H1 (cell line): Measurements from ENCODE around the gene OR6K6. TPM values are rescaled to one million over a fixed set of nuclear protein-coding genes. Genes with fewer than 3 reads are reported as not detected.
A peak's percentile ranks its signal among the peaks of the same experiment; 100 is the strongest.

Source experiments
- CTCF ChIA-PET: fragments of 300-600 bp; sonication (Branson Sonifier 250); formaldehyde crosslinking; loops from one replicate; lab custom pipeline; 2021; ENCODE audit not compliant: partially characterized antibody; lab: Charles Lee
- POLR2A ChIA-PET: fragments of 300-600 bp; sonication (Branson Sonifier 250); formaldehyde crosslinking; loops from one replicate; lab custom pipeline; 2021; ENCODE audit warnings: inconsistent platforms; ENCODE audit not compliant: partially characterized antibody; lab: Charles Lee
- DNase-seq, 2 experiments: peaks; one replicate each; pipeline versions ENCODE4 v3.0.0 to v3.0.0-alpha.2; 2010 to 2022; ENCODE audit warnings: low spot score in 2 of 2, low read depth in 1 of 2, mixed read lengths in 1 of 2
- FAIRE-seq: peaks from 2 replicates; lab custom pipeline; 2011; peaks lifted over from hg19 to GRCh38; lab: Jason Lieb, UNC
- H2AFZ ChIP-seq: 2 replicates; pipeline ENCODE4 v1.8.1; 2012; ENCODE audit warnings: low read length, inconsistent platforms
- H2AK5ac ChIP-seq: 2 replicates; pipeline ENCODE4 v1.6.1; 2013; ENCODE audit warnings: low read depth, low read length
- H2BK120ac ChIP-seq: replicated peaks from 2 replicates; pipeline ENCODE3; 2013; ENCODE audit warnings: low read depth, low read length, inconsistent platforms
- H2BK12ac ChIP-seq: 2 replicates; pipeline ENCODE4 v1.6.1; 2013; ENCODE audit warnings: low read depth, low read length
- H2BK15ac ChIP-seq: 2 replicates; pipeline ENCODE4 v1.6.1; 2013; ENCODE audit warnings: low read length
- H2BK20ac ChIP-seq: 2 replicates; pipeline ENCODE4 v1.6.1; 2013; ENCODE audit warnings: low read length
- H2BK5ac ChIP-seq: 2 replicates; pipeline ENCODE4 v1.6.1; 2013; ENCODE audit warnings: low read depth, low read length
- H3K14ac ChIP-seq: 2 replicates; pipeline ENCODE4 v1.6.1; 2013; ENCODE audit warnings: inconsistent platforms; ENCODE audit not compliant: insufficient read length
- H3K18ac ChIP-seq: 2 replicates; pipeline ENCODE4 v1.6.1; 2013; ENCODE audit warnings: low read length; ENCODE audit errors: extremely low read depth
- H3K23ac ChIP-seq: 2 replicates; pipeline ENCODE4 v1.6.1; 2013; ENCODE audit warnings: inconsistent platforms; ENCODE audit not compliant: insufficient read length
- H3K23me2 ChIP-seq: 2 replicates; pipeline ENCODE4 v1.6.1; 2013; ENCODE audit warnings: low read depth, low read length
- H3K27ac ChIP-seq: 2 replicates; pipeline ENCODE4 v1.6.1; 2011; ENCODE audit warnings: low read depth, low read length, inconsistent platforms
- H3K27me3 ChIP-seq, 4 experiments: replicated peaks in 1 of 4; 1 replicate in 1 of 4; 2 replicates in 3 of 4; pipeline versions ENCODE4 v1.6.1 to v1.8.1; 2011 to 2013; ENCODE audit warnings: low read length in 3 of 4, mild to moderate bottlenecking in 3 of 4, inconsistent platforms in 2 of 4, mixed read lengths in 2 of 4, moderate library complexity in 1 of 4; ENCODE audit not compliant: control insufficient read depth in 3 of 4, insufficient read depth in 3 of 4; ENCODE audit errors: extremely low read depth in 1 of 4
- H3K36me3 ChIP-seq, 4 experiments: 2 replicates each; pipeline versions ENCODE4 v1.6.1 to v1.8.1; 2011 to 2013; ENCODE audit warnings: mild to moderate bottlenecking in 4 of 4, low read length in 3 of 4, moderate library complexity in 2 of 4, control low read depth in 1 of 4, inconsistent platforms in 1 of 4; ENCODE audit not compliant: insufficient read depth in 4 of 4, control insufficient read depth in 2 of 4
- H3K4ac ChIP-seq: replicated peaks from 2 replicates; pipeline ENCODE3; 2013; ENCODE audit warnings: low read length, low read depth, mixed read lengths, inconsistent platforms; ENCODE audit not compliant: insufficient read length
- H3K4me1 ChIP-seq, 4 experiments: replicated peaks in 1 of 4; 1 replicate in 1 of 4; 2 replicates in 3 of 4; pipeline versions ENCODE4 v1.6.1 to v1.8.1; 2011 to 2013; ENCODE audit warnings: low read length in 3 of 4, inconsistent platforms in 2 of 4, mixed read lengths in 1 of 4; ENCODE audit not compliant: insufficient read depth in 4 of 4, control insufficient read depth in 3 of 4
- H3K4me2 ChIP-seq, 2 experiments: 2 replicates each; pipeline versions ENCODE4 v1.6.1 to v1.8.1; 2011 to 2013; ENCODE audit warnings: low read depth in 2 of 2, low read length in 2 of 2, control low read depth in 1 of 2, inconsistent platforms in 1 of 2, mild to moderate bottlenecking in 1 of 2; ENCODE audit not compliant: insufficient read depth in 1 of 2
- H3K4me3 ChIP-seq, 4 experiments: fragments of 200-600, 300-600 bp in 1 of 4; sonication (generic), shearing (Covaris generic), sonication (Bioruptor Twin) in 1 of 4; 2 replicates each; pipeline versions ENCODE4 v1.5.1 to v1.8.1; 2011 to 2016; ENCODE audit warnings: low read length in 4 of 4, low read depth in 3 of 4, control low read depth in 2 of 4, inconsistent platforms in 2 of 4, mild to moderate bottlenecking in 2 of 4, mixed read lengths in 1 of 4, moderate library complexity in 1 of 4; ENCODE audit not compliant: insufficient read depth in 2 of 4; ENCODE audit errors: extremely low read depth in 1 of 4
- H3K56ac ChIP-seq: replicated peaks from 2 replicates; pipeline ENCODE3; 2013; ENCODE audit warnings: low read depth, mild to moderate bottlenecking, mixed read lengths, low read length, inconsistent platforms; ENCODE audit not compliant: insufficient read length
- H3K79me1 ChIP-seq: 2 replicates; pipeline ENCODE4 v1.6.1; 2013; ENCODE audit warnings: low read depth, low read length, control low read depth
- H3K79me2 ChIP-seq, 2 experiments: 2 replicates each; pipeline versions ENCODE4 v1.6.1 to v1.8.1; 2012 to 2013; ENCODE audit warnings: low read length in 2 of 2, mild to moderate bottlenecking in 2 of 2, inconsistent platforms in 1 of 2; ENCODE audit not compliant: insufficient read depth in 2 of 2, control insufficient read depth in 1 of 2
- H3K9ac ChIP-seq, 4 experiments: replicated peaks in 1 of 4; 1 replicate in 1 of 4; 2 replicates in 3 of 4; pipeline versions ENCODE4 v1.6.1 to v1.8.1; 2011 to 2013; ENCODE audit warnings: low read depth in 3 of 4, low read length in 3 of 4, control low read depth in 2 of 4, mild to moderate bottlenecking in 2 of 4, moderate library complexity in 2 of 4, inconsistent platforms in 1 of 4; ENCODE audit errors: extremely low read depth in 1 of 4
- H3K9me3 ChIP-seq, 2 experiments: 2 replicates each; pipeline versions ENCODE4 v1.6.1 to v1.8.1; 2012 to 2013; ENCODE audit warnings: mild to moderate bottlenecking in 2 of 2, moderate library complexity in 2 of 2, control low read depth in 1 of 2, inconsistent platforms in 1 of 2, low read depth in 1 of 2, low read length in 1 of 2, mixed read lengths in 1 of 2; ENCODE audit not compliant: insufficient read depth in 2 of 2
- H4K20me1 ChIP-seq, 2 experiments: replicated peaks in 1 of 2; 2 replicates each; pipeline versions ENCODE3 to v1.8.1; 2011 to 2013; ENCODE audit warnings: inconsistent platforms in 2 of 2, low read length in 2 of 2, mild to moderate bottlenecking in 1 of 2; ENCODE audit not compliant: insufficient read depth in 2 of 2, control insufficient read depth in 1 of 2
- H4K5ac ChIP-seq: 2 replicates; pipeline ENCODE4 v1.6.1; 2013; ENCODE audit warnings: low read length, low read depth, mixed read lengths, inconsistent platforms; ENCODE audit not compliant: insufficient read length
- H4K8ac ChIP-seq: 2 replicates; pipeline ENCODE4 v1.8.0; 2013; ENCODE audit warnings: mild to moderate bottlenecking, moderate library complexity, low read length, inconsistent platforms; ENCODE audit not compliant: insufficient read depth; ENCODE audit errors: extremely low read depth
- H4K91ac ChIP-seq: replicated peaks from 2 replicates; pipeline ENCODE3; 2013; ENCODE audit warnings: low read length, mixed read lengths, inconsistent platforms; ENCODE audit not compliant: insufficient read length
- ASH2L ChIP-seq: fragments of 200-600, 300-600 bp; sonication (generic); IDR thresholded peaks from one replicate; pipeline ENCODE4 v1.7.1; 2017; ENCODE audit warnings: low read length
- BRCA1 ChIP-seq: IDR thresholded peaks from 2 replicates; pipeline ENCODE4 v1.6.1; 2012; ENCODE audit warnings: low read depth, low read length, improper control_type of control experiment
- CBX5 ChIP-seq: fragments of 300-800, 300-1000 bp; sonication (generic); IDR thresholded peaks from 2 replicates; pipeline ENCODE4 v1.7.1; 2016; ENCODE audit warnings: antibody characterized with exemption, low read length, low read depth
- CREB1 ChIP-seq: IDR thresholded peaks from 2 replicates; pipeline ENCODE4 v1.6.1; 2012; ENCODE audit warnings: inconsistent platforms
- EGR1 ChIP-seq: IDR thresholded peaks from 2 replicates; pipeline ENCODE4 v1.6.1; 2011; ENCODE audit warnings: low read depth, low read length, borderline replicate concordance
- EP300 ChIP-seq, 2 experiments: IDR thresholded peaks; 1 replicate in 1 of 2; 2 replicates in 1 of 2; pipeline ENCODE4 v1.6.1; 2011 to 2012; ENCODE audit warnings: low read depth in 2 of 2, low read length in 2 of 2, mild to moderate bottlenecking in 2 of 2, borderline replicate concordance in 1 of 2, inconsistent platforms in 1 of 2, moderate library complexity in 1 of 2
- JUN ChIP-seq: IDR thresholded peaks from 2 replicates; pipeline ENCODE4 v1.6.1; 2011; ENCODE audit warnings: low read depth, mild to moderate bottlenecking, improper control_type of control experiment, low read length
- NRF1 ChIP-seq: IDR thresholded peaks from 2 replicates; pipeline ENCODE4 v1.6.1; 2011; ENCODE audit warnings: mild to moderate bottlenecking, low read depth, low read length, improper control_type of control experiment
- POLR2A ChIP-seq, 2 experiments: IDR thresholded peaks; 1 replicate in 1 of 2; 2 replicates in 1 of 2; pipeline ENCODE4 v1.6.1; 2011; ENCODE audit warnings: low read depth in 2 of 2, low read length in 2 of 2, mild to moderate bottlenecking in 2 of 2; ENCODE audit errors: control extremely low read depth in 1 of 2
- POLR2AphosphoS5 ChIP-seq: IDR thresholded peaks from 2 replicates; pipeline ENCODE4 v1.6.1; 2011; ENCODE audit warnings: low read depth, low read length
- RBBP5 ChIP-seq: IDR thresholded peaks from 2 replicates; pipeline ENCODE4 v1.7.1; 2012; ENCODE audit warnings: low read depth, mild to moderate bottlenecking, inconsistent platforms, low read length, moderate library complexity, borderline replicate concordance
- RFX5 ChIP-seq: IDR thresholded peaks from 2 replicates; pipeline ENCODE4 v1.6.1; 2011; ENCODE audit warnings: low read depth, low read length, improper control_type of control experiment, borderline replicate concordance
- SUZ12 ChIP-seq: fragments of 200-600 bp; sonication (generic); IDR thresholded peaks from 2 replicates; pipeline ENCODE4 v1.6.1; 2012; ENCODE audit warnings: mild to moderate bottlenecking, inconsistent platforms, low read length, moderate library complexity, mixed read lengths
- TEAD4 ChIP-seq: IDR thresholded peaks from 2 replicates; pipeline ENCODE4 v1.6.1; 2012; ENCODE audit warnings: low read depth, low read length, inconsistent platforms, mixed read lengths
- polyA plus RNA-seq, 7 experiments: library from polyadenylated mRNA; depleted of rRNA in 3 of 7; stranded (reverse) in 5 of 7; unstranded in 2 of 7; fragments of >200 nt in 5 of 7; fragments of 200-250 nt in 2 of 7; gene quantifications; 1 replicate in 5 of 7; 2 replicates in 1 of 7; 4 replicates in 1 of 7; pipeline versions ENCODE4 v1.2.1 to v1.2.3, GENCODE V29; 2011 to 2013; ENCODE audit warnings: missing spikeins in 2 of 7, mixed read lengths in 2 of 7
- total RNA-seq: library from RNA; stranded (reverse); fragmentation: NEBNext Ultra II Directional; extraction: Animal tissue kit (Norgen Biotek cat#: 25700); gene quantifications from 2 replicates; pipeline ENCODE4 v1.2.1, GENCODE V29; 2021

Gene OR6K6
- total and polyA plus RNA-seq, 2 of the 8 experiments (the other 6 are each of a cell fraction or from before 2014, with no cell fraction given): not detected

- DNase-seq (no peak), FAIRE-seq (no peak)
- H3K36me3 ChIP-seq: no peaks in the 10 kb centered on the region
- H3K18ac ChIP-seq: no peak within 1 kb of the TSS
- TF ChIP-seq SUZ12: no peak
- no peak for TF ChIP-seq CBX5
- no peak for TF ChIP-seq POLR2A (IDR thresholded peaks at IDR 0.05; ENCODE audit: control extremely low read depth in 1 of 2, low read depth in 2 of 2, low read length in 2 of 2)
- TF ChIP-seq RFX5: no peak
- TF ChIP-seq POLR2AphosphoS5: no peak
- TF ChIP-seq TEAD4: no peak
- no peak for TF ChIP-seq ASH2L
- TF ChIP-seq EGR1: no peak
- no peak for TF ChIP-seq BRCA1
- TF ChIP-seq EP300 (IDR thresholded peaks at IDR 0.05; ENCODE audit: borderline replicate concordance in 1 of 2, low read depth in 2 of 2, low read length in 2 of 2): no peak
- TF ChIP-seq NRF1: no peak
- TF ChIP-seq JUN: no peak
- no peak for TF ChIP-seq CREB1
- TF ChIP-seq RBBP5: no peak
- H3K27me3 ChIP-seq: no peaks in the 10 kb centered on the region
- H2BK120ac ChIP-seq: no peak within 1 kb of the TSS
- H3K4ac ChIP-seq: no peak within 1 kb of the TSS
- no peak within 1 kb of the TSS for H2BK12ac ChIP-seq
- H4K91ac ChIP-seq: no peak within 1 kb of the TSS
- H3K4me1 ChIP-seq: no peaks in the 10 kb centered on the region
- H2BK20ac ChIP-seq: no peak within 1 kb of the TSS
- H3K23ac ChIP-seq: no peak within 1 kb of the TSS
- no peaks in the 10 kb centered on the region for H4K20me1 ChIP-seq
- no peak within 1 kb of the TSS for H3K27ac ChIP-seq
- no peaks in the 10 kb centered on the region; the same call in 1 of the 2 replicates for H3K23me2 ChIP-seq
- H3K56ac ChIP-seq: no peak within 1 kb of the TSS
- H2BK5ac ChIP-seq: no peak within 1 kb of the TSS
- POLR2A ChIA-PET: no interaction called here
- H3K4me3 ChIP-seq: no peak within 1 kb of the TSS
- no peak within 1 kb of the TSS for H2BK15ac ChIP-seq
- no peak within 1 kb of the TSS for H3K9ac ChIP-seq
- CTCF ChIA-PET: no interaction called here
- H4K5ac ChIP-seq: no peak within 1 kb of the TSS
- no peak within 1 kb of the TSS for H2AK5ac ChIP-seq
- peak within 1 kb of the TSS; percentile 46 for H2AFZ ChIP-seq
- no peak within 1 kb of the TSS for H3K14ac ChIP-seq
- H3K4me2 ChIP-seq: no peak within 1 kb of the TSS
- no peaks in the 10 kb centered on the region for H3K79me1 ChIP-seq
- H3K79me2 ChIP-seq: no peaks in the 10 kb centered on the region
- H4K8ac ChIP-seq: no peak within 1 kb of the TSS
- H3K9me3 ChIP-seq: no peaks in the 10 kb centered on the region
Measured at GRCh38 chr1:158781104-158781503, 26.6 kb downstream of the OR6K6 start, which contains the start of gene OR6N2. TSS of gene OR6N2 (minus strand) at chr1:158781204. CDS start at chr1:158777635, 3,569 bp downstream.
